Measurements from ENCODE around the gene MYO10.

The MYO10 gene

GRCh38 chr5:16639206-16639605 is 296.9 kb downstream of the MYO10 start:
- no peak overlapping the region for H2AFZ ChIP-seq (ENCODE audit: low read depth, low read length)
- H3K36me3 ChIP-seq (ENCODE audit: insufficient read depth, low read length), result no peaks in the 10 kb centered on the region
- H3K4me3 ChIP-seq (ENCODE audit: low read length), result no peak overlapping the region
- H3K4me1 ChIP-seq (ENCODE audit: insufficient read depth, low read length), result peaks cover 11% of the 10 kb centered on the region
- no peaks in the 10 kb centered on the region for H3K27me3 ChIP-seq (ENCODE audit: insufficient read depth, low read length)
- peaks cover 3% of the 10 kb centered on the region for H3K9me3 ChIP-seq (ENCODE audit: low read length)

- Histone ChIP-seq H3K27me3 (ENCODE audit: insufficient read depth, low read length) (no peaks in the 10 kb centered on the region), H3K4me1 (ENCODE audit: insufficient read depth, low read length) (no peaks in the 10 kb centered on the region), H2AFZ (ENCODE audit: low read depth, low read length) (no peak overlapping the region), H3K4me3 (ENCODE audit: low read length) (no peak overlapping the region), H3K36me3 (ENCODE audit: insufficient read depth, low read length) (no peaks in the 10 kb centered on the region), H3K9me3 (ENCODE audit: low read length) (no peaks in the 10 kb centered on the region)
Observed at GRCh38 chr5:16628376-16628775, 307.7 kb downstream of the MYO10 start.

GRCh38 chr5:16626696-16627264 is 309.3 kb downstream of the MYO10 start:
- no peak overlapping the region for H2AFZ ChIP-seq (ENCODE audit: low read depth, low read length)
- H3K4me3 ChIP-seq (ENCODE audit: low read length), result no peak overlapping the region
- no peaks in the 10 kb centered on the region for H3K27me3 ChIP-seq (ENCODE audit: insufficient read depth, low read length)
- H3K9me3 ChIP-seq (ENCODE audit: low read length), result no peaks in the 10 kb centered on the region
- no peaks in the 10 kb centered on the region for H3K36me3 ChIP-seq (ENCODE audit: insufficient read depth, low read length)
- no peaks in the 10 kb centered on the region for H3K4me1 ChIP-seq (ENCODE audit: insufficient read depth, low read length)

- Histone ChIP-seq H3K4me3 (ENCODE audit: low read length) (no peak overlapping the region), H3K27me3 (ENCODE audit: insufficient read depth, low read length) (no peaks in the 10 kb centered on the region), H2AFZ (ENCODE audit: low read depth, low read length) (no peak overlapping the region)
Observed at GRCh38 chr5:16625096-16625495, 311.0 kb downstream of the MYO10 start.

GRCh38 chr5:16619136-16619535 is 317.0 kb downstream of the MYO10 start:
- H3K9me3 ChIP-seq (ENCODE audit: low read length), result peaks cover 4% of the 10 kb centered on the region
- H3K4me1 ChIP-seq (ENCODE audit: insufficient read depth, low read length), result peaks cover 10% of the 10 kb centered on the region
- H3K27me3 ChIP-seq (ENCODE audit: insufficient read depth, low read length), result peaks cover 38% of the 10 kb centered on the region
- no peak overlapping the region for H3K4me3 ChIP-seq (ENCODE audit: low read length)
- no peaks in the 10 kb centered on the region for H3K36me3 ChIP-seq (ENCODE audit: insufficient read depth, low read length)
- no peak overlapping the region for H2AFZ ChIP-seq (ENCODE audit: low read depth, low read length)

More at GRCh38 chr5:16625096-16625495, 311.0 kb downstream of the MYO10 start:
- H3K4me1 ChIP-seq (ENCODE audit: insufficient read depth, low read length), result no peaks in the 10 kb centered on the region
- no peaks in the 10 kb centered on the region for H3K36me3 ChIP-seq (ENCODE audit: insufficient read depth, low read length)
- H3K9me3 ChIP-seq (ENCODE audit: low read length), result no peaks in the 10 kb centered on the region

GRCh38 chr5:16618138-16618897 is 317.8 kb downstream of the MYO10 start:
- H3K36me3 ChIP-seq (ENCODE audit: insufficient read depth, low read length), result no peaks in the 10 kb centered on the region
- no peak overlapping the region for H2AFZ ChIP-seq (ENCODE audit: low read depth, low read length)
- H3K27me3 ChIP-seq (ENCODE audit: insufficient read depth, low read length), result peaks cover 44% of the 10 kb centered on the region
- no peak overlapping the region for H3K4me3 ChIP-seq (ENCODE audit: low read length)
- peaks cover 10% of the 10 kb centered on the region for H3K4me1 ChIP-seq (ENCODE audit: insufficient read depth, low read length)
- H3K9me3 ChIP-seq (ENCODE audit: low read length), result peaks cover 4% of the 10 kb centered on the region

GRCh38 chr5:16617274-16617968 is 318.7 kb downstream of the MYO10 start:
- H3K27me3 ChIP-seq (ENCODE audit: insufficient read depth, low read length), result peaks cover 47% of the 10 kb centered on the region
- peak overlapping the region; percentile 76 for H2AFZ ChIP-seq (ENCODE audit: low read depth, low read length)

GRCh38 chr5:16616536-16617273 is 319.4 kb downstream of the MYO10 start, which contains the start of gene RETREG1:
TSS of gene RETREG1 (minus strand) at chr5:16616997. CDS start at chr5:16616971, 26 bp downstream.
- Histone ChIP-seq H3K27me3 (ENCODE audit: insufficient read depth, low read length) (peaks cover 49% of the 10 kb centered on the region), H2AFZ (ENCODE audit: low read depth, low read length) (peak within 1 kb of the TSS; percentile 76)

More at GRCh38 chr5:16617274-16617968, 318.7 kb downstream of the MYO10 start:
- peaks cover 10% of the 10 kb centered on the region for H3K4me1 ChIP-seq (ENCODE audit: insufficient read depth, low read length)
- H3K4me3 ChIP-seq (ENCODE audit: low read length), result peak overlapping the region; percentile 57
- no peaks in the 10 kb centered on the region for H3K36me3 ChIP-seq (ENCODE audit: insufficient read depth, low read length)
- H3K9me3 ChIP-seq (ENCODE audit: low read length), result peaks cover 4% of the 10 kb centered on the region

GRCh38 chr5:16615741-16616535 is 320.1 kb downstream of the MYO10 start:
- Histone ChIP-seq H3K27me3 (ENCODE audit: insufficient read depth, low read length) (peaks cover 49% of the 10 kb centered on the region), H2AFZ (ENCODE audit: low read depth, low read length) (peak overlapping the region; percentile 76), H3K4me3 (ENCODE audit: low read length) (peak overlapping the region; percentile 57), H3K4me1 (ENCODE audit: insufficient read depth, low read length) (peaks cover 10% of the 10 kb centered on the region), H3K36me3 (ENCODE audit: insufficient read depth, low read length) (no peaks in the 10 kb centered on the region), H3K9me3 (ENCODE audit: low read length) (peaks cover 4% of the 10 kb centered on the region)

More at GRCh38 chr5:16616536-16617273, 319.4 kb downstream of the MYO10 start, which contains the start of gene RETREG1:
- Histone ChIP-seq H3K4me3 (ENCODE audit: low read length) (peak within 1 kb of the TSS; percentile 57), H3K4me1 (ENCODE audit: insufficient read depth, low read length) (peaks cover 10% of the 10 kb centered on the region), H3K9me3 (ENCODE audit: low read length) (peaks cover 4% of the 10 kb centered on the region), H3K36me3 (ENCODE audit: insufficient read depth, low read length) (no peaks in the 10 kb centered on the region)

GRCh38 chr5:16612007-16612406 is 324.1 kb downstream of the MYO10 start:
- Histone ChIP-seq H3K4me3 (ENCODE audit: low read length) (no peak overlapping the region), H3K4me1 (ENCODE audit: insufficient read depth, low read length) (peaks cover 5% of the 10 kb centered on the region), H3K27me3 (ENCODE audit: insufficient read depth, low read length) (peaks cover 29% of the 10 kb centered on the region), H2AFZ (ENCODE audit: low read depth, low read length) (no peak overlapping the region), H3K36me3 (ENCODE audit: insufficient read depth, low read length) (no peaks in the 10 kb centered on the region), H3K9me3 (ENCODE audit: low read length) (no peaks in the 10 kb centered on the region)

Data from neuron (in vitro differentiated cells).